ENCODE measurements around the gene CYP19A1.
"Not testable (repeated sequence)": the region's sequence is repeated elsewhere in the genome, so short reads cannot be mapped to it uniquely, and the experiment has no call there.

Gene CYP19A1

GRCh38 chr15:51201581-51201980, 136.8 kb downstream of the CYP19A1 start:
- DNase-seq: no peak

GRCh38 chr15:51200792-51201191, 137.6 kb downstream of the CYP19A1 start:
- no peak for DNase-seq

GRCh38 chr15:51199541-51199940, 138.9 kb downstream of the CYP19A1 start:
- DNase-seq: no peak

GRCh38 chr15:51198701-51199232, 139.6 kb downstream of the CYP19A1 start:
- DNase-seq: no peak

- no peak for DNase-seq
Observed at GRCh38 chr15:51195459-51195858, 142.9 kb downstream of the CYP19A1 start.

GRCh38 chr15:51193979-51194378, 144.4 kb downstream of the CYP19A1 start:
- no peak for DNase-seq

GRCh38 chr15:51193526-51193925, 144.9 kb downstream of the CYP19A1 start:
- DNase-seq: no peak

- DNase-seq: peak; percentile 46
Observed at GRCh38 chr15:51192521-51193280, 145.7 kb downstream of the CYP19A1 start.

GRCh38 chr15:51191766-51192165, 146.6 kb downstream of the CYP19A1 start:
- no peak for DNase-seq

- DNase-seq: no peak
Observed at GRCh38 chr15:51191072-51191670, 147.2 kb downstream of the CYP19A1 start.

- DNase-seq: no peak
Observed at GRCh38 chr15:51190424-51191068, 147.8 kb downstream of the CYP19A1 start.

- DNase-seq: no peak
Observed at GRCh38 chr15:51189669-51190385, 148.6 kb downstream of the CYP19A1 start.

GRCh38 chr15:51188791-51189190, 149.6 kb downstream of the CYP19A1 start:
- DNase-seq: not testable (repeated sequence)

- DNase-seq: no peak
Observed at GRCh38 chr15:51186891-51187290, 151.5 kb downstream of the CYP19A1 start.

GRCh38 chr15:51186181-51186705, 152.2 kb downstream of the CYP19A1 start:
- DNase-seq: no peak

GRCh38 chr15:51185213-51186159, 152.9 kb downstream of the CYP19A1 start:
- DNase-seq: no peak

GRCh38 chr15:51184627-51185026, 153.8 kb downstream of the CYP19A1 start:
- DNase-seq: no peak

- no peak for DNase-seq
Observed at GRCh38 chr15:51183076-51183475, 155.3 kb downstream of the CYP19A1 start.

GRCh38 chr15:51181905-51182304, 156.5 kb downstream of the CYP19A1 start:
- DNase-seq: no peak

GRCh38 chr15:51181221-51181620, 157.2 kb downstream of the CYP19A1 start:
- DNase-seq: no peak

GRCh38 chr15:51180534-51180933, 157.9 kb downstream of the CYP19A1 start:
- DNase-seq: no peak

- DNase-seq: no peak
Observed at GRCh38 chr15:51180011-51180410, 158.4 kb downstream of the CYP19A1 start.
